DMS79 treated with DMSO at 0.1 percent for 48 hours (cell line): ENCODE data around the gene BMPR1A.
"Not testable (repeated sequence)": the region's sequence is repeated elsewhere in the genome, so short reads cannot be mapped to it uniquely, and the experiment has no call there.

Source experiments
- DNase-seq: peaks from one replicate; lab custom pipeline; 2025; lab: John Stamatoyannopoulos, UW

The BMPR1A gene

DNA sequence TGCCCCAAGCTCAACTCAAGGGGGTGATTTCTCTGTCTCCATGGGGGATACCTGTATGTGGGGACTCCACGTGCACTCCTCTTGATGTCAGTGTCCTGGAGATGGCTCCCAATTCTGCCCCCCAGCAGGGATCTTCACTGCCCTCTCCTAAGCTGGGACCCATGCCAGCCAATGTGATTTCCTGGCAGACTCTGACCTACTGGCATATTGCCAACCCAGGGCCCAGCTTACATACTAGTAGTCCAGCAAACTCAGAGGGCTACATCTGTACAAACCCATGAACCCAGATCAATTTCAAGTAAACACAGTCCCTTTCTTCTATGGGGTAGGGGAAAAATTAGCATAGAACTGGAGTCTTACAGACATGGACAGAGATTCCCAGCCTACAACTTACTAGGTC lies 26.2 kb upstream of the BMPR1A start:
- no peak for DNase-seq

DNA sequence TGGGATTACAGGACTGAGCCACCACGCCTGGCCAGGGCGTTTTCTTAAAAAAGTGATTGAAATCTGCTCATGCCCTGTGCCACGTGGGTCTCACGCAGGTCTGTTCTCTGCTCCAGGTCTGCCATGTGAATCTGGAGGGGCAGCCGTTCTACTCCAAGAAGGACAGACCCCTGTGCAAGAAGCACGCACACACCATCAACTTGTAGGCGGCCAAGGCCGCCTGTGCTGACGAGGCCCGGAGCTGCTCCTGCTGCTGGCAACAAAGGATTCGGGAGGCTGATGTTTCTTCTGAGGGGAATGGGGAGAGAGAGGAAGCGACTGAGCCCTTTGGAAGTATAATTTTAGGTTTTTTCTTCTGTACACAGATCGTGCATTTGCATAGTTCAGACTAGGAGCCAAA lies 23.6 kb upstream of the BMPR1A start:
- DNase-seq = no peak

DNA sequence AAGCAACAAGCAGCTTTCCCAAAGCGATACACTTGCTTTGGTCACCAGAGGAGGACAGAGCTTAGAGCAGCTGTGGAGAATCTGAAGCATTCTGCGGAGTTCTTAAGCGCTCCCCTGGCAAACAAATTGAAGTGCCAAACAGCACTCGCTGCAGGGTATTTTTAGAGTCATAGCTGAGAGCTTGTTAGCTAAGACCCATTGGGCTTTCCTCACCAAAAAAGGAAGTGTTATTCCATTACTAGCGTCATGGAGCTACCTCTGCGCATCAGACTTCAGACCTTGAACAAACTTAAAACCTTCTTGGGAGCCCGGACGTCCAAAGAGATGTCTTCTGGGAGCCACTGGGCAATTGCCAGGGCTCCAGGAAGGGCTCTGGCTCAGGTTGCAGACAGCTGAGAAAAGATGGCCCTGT lies 23.2 kb upstream of the BMPR1A start:
- no peak for DNase-seq

DNA sequence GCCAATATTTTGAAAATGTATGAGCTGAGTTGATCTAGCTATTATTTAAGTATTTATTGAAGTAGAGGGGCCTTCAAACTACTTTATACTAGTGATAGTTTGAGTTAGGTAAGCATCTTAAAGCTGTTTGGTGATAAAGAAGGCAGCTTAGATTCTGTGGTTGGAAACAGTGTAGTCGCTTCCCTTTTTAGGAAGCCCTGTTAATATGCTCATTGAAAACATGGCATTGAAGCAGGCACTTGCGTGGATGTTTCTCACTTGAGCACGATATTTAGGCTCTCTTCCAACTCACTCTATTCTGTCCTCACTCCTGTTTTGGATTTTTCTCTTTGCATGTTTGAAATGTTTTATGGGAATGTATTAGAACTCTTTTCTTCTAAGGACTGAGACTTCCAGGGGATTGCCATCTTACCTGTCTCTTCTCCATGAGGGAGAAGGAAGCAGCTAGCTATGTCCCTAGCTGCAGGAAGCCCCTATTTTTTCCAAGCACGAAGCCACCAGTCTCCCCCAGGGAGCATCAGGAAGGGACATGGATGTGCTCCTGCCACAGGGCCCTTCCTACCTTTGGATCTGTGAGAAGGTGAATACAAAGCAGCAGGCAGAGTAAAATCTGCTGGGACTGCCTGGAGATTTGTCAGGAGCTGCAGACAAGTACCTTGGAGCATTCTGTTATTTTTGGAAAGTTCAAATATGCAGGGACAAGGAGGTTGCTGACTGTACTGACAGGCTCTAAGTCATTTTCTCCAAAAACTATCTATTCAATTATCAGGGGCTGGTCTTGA lies 22.0 kb upstream of the BMPR1A start:
- no peak for DNase-seq

DNA sequence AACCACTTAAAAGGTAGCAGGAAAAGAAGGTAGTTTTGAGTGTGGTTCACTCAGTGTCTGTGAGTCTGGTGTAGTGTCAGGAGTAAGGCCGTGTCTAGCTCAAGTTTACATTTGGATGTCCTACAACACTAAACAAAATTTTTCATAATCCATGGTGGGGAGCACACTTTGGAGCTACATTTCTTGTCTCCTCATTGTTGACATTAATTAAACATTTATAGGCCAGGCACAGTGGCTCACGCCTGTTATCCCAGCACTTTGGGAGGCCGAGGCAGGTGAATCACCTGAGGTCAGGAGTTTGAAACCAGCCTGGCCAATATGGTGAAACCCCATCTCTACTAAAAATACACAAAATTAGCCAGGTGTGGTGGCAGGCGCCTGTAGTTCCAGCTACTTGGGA lies 21.1 kb upstream of the BMPR1A start:
- DNase-seq = not testable (repeated sequence)

DNA sequence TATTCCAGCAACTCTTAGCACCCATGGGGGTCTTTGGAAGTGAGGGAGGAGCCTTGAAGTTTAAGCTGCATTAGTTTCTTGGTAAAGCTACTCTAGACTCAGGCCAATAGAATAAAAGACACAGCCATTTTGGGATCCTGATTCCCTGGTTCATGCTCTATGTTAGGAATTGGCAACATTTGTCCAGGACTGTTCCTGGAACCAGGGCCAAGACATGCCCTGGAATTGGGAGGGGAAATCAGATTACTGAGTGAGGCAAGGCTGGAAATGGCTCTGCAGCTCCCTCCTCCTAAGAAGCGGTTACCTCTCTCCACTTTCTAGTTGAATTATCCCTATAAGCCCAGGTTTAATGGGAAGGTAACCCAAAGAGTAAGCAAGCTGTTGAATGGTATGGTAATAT lies 14.2 kb upstream of the BMPR1A start:
- DNase-seq = no peak

DNA sequence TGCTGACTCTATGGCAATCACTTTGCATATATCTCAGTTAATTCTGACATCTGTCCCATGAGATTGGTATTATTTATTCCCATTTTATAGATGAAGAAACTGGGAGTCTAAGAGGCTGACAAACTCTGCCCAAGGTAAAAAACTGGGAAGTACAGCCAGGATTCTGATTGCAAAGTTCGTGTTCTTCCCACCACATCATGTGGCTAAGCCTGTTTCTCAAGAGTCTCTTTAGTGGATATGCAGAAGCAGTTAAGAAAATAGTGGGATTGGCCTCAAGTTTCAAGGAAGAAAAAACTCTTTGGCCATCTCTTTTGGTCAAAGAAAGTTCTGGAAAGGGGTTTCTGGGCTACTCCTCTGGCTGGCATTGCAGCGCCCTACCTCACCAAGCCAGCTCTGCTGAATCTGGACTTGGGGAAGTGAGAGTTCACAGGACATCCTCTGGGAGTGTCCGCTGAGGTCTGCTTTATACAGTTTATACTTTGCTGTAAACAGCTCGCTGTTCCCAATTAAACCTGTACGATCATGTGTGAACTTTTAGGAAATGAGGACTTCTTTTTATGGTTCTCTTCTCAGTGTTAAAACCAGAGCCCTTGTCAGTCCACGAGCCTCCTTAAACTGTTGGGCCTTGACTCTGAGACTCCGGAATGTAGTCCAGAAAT lies 12.2 kb upstream of the BMPR1A start:
- DNase-seq = no peak

DNA sequence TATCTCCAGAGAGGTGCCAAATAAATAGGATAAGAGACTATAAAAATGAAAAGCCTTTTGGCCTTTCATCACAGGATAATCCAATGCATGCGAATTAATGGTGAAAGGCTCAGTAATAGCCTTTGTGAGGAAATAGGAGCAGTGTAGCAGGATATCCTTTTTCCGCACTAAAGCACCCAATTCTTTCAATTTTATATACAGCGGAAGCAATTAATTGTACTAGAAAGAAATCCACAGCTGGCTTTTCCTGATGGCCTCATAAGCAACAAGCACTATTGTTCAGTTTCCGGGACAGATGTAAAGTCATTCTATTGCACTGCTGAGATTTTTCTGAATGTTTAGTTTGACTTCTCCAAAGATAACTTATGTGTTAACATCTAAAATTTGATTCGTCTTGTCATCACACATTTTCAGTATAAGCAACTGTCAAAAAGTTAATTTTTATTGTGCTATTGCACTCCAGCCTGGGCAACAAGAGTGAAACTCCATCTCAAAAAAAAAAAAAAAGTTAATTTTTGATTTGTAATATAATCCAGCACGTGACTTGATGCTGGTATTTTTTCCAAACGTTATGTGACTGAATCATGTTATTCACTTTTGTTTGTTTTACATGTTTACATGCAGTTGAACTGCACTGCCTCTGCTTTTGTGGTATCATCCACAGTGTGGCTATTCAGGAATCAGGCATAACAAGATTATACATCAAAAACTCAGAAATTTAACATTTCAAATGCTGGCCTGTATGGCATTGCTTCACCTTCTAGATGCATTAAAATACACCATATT lies 8.4 kb upstream of the BMPR1A start:
- DNase-seq = no peak

DNA sequence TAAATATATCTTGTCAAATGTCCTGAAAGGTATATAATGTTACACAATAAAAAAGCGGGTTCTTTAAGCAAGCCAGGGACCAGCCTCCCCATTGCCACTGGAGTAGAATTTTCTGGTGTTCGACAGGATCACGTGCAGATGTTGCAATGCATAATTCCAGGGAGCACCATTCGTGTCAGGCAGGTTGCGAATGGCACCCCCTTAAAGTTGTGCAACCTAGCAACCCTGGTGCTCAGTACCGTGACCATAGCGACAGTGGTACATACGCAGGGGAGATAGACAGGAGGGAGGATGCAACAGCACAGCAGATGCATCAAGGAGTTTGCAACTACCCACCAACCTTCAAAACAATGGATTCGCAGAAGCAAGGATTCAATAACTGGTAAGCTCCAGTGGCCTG lies 6.6 kb upstream of the BMPR1A start:
- DNase-seq = no peak

DNA sequence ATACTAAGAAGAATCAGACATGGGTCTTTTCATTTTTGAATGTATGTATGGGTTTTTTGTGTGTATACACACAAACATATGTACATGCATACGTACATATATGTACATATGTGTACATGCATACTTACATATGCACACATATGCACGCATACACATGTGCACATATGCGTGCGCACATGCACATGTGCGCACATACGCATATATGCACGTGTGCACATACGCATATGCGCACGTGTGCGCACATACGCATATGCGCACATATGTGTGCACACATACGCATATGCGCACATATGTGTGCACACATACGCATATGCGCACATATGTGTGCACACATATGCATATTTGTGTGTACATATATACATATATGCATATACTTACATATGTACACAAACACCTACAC lies 4.9 kb upstream of the BMPR1A start:
- no peak for DNase-seq

DNA sequence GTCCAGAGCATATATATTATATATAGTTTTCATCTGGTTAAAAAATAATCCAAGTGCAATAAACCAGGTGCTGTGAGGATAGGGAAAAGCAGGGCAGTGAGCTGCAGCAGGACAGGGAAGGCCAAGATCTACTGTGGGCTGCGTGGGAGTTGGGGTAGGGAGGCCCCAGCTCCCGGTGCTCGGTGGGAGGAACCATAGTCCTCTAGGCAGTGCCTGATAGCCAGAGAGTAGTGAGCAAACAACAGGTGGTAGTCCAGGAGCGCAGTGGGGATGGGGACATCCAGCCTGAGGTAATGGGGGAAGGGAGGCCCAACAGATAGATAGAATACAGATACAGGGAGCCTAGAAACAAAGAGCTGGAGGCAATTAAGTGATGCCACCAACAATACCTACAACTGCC lies 4.1 kb upstream of the BMPR1A start:
- no peak for DNase-seq

DNA sequence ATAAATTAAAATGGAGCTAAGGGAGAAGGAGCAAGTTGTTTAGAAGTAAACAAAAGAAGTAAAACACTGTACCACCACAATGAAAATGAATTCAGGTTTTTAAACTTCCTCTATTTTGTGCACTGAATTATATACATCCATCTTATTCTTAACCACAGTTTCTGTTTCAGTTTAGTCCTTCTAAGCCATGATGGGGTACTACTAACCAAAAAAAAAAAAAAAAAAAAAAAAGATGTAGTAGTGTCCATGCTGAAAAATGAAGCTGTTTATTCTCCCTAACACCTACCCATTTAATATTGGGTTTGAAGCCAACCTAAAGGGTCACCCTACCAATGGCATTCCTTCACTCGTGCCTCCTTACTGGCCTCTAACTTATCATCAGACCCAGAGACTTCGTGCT lies 3.4 kb upstream of the BMPR1A start:
- DNase-seq = no peak

DNA sequence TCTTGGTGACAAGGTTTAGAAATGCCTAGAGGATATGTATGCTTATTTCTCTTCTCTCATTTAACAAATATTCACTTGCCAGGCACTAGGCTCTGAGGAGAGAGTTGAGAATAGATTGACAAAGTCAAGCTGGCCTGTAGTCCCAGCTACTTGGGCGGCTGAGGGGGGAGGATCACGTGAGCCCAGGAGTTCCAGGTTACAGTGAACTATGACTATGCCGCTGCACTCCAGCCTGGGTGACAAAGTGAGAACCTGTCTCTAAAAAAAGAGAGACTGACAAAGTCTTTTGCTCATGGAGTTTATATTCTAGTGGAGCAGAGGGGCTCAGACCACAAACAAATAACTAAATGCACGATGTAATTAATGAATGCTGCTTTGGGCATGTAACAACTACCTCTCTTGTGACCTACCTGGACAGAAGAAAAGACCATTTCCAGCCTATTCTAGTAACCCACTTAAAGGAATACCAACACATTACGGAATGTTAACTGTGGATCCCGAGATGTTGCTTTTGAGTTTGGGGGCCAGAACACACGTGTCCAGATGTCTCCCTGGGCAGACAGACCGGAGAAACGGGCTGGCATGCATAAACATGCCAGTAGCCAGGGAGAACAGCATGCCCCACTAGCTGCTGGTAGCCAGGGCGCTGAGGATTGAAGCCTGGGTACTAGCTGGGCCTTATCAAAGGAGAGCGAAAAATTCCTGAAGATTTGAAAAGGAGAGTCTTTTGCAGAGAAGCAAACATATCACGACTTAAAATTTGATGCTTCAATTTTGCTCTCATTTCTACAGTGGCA lies 2.6 kb upstream of the BMPR1A start:
- no peak for DNase-seq

DNA sequence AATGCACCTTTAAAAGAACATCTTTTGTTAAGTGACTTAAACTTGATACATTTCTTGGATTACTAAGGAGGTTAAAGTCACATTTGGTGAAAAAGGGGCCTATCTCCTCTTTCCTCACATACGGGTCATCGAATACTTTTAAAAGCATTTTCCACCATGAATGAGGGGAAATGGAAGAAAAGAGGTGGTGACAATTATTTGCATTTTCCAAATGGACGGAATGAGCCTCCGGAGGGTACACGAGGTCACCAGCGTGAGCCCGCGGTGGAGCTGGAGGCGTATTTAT lies 1.0 kb upstream of the BMPR1A start:
- DNase-seq = no peak

DNA sequence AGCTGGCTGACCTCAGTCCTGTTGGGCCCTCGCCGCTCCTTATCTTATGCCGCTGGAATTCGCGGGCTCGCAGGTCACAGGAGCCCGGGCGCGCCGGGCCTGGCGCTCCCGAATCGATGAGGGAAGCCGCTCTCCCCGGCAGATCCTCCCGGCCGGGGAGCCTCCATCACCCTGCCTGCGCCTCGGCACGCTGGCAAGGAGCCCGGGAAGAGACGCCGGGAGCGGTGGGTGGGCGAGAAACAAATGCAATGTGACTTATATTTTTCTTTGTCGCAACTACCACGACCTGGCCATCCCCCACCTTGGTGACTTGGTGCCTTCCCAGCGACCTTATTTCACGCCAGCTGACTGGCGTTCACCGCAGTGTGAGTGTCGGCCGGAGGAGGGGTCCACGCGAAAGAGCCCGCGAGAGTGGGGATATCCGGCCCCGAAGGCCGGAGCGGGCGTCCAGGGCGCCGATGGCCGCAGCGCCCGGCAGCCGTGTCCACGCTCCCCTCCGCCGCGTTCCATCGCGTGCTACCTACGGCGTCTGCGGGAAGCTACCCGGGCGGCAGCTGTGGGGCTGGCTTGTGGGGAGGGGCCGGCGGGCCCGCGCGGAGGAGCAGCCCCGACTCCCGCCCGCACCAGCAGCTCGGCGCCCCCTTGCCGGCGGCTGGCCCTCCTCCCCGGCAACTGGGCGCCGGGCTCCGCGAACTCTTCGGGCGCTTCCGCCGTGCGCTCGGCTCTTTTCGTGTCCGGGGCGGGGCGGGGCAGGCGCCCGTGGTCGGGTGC lies 494 bp upstream of the BMPR1A start:
- DNase-seq = peak; percentile 56

DNA sequence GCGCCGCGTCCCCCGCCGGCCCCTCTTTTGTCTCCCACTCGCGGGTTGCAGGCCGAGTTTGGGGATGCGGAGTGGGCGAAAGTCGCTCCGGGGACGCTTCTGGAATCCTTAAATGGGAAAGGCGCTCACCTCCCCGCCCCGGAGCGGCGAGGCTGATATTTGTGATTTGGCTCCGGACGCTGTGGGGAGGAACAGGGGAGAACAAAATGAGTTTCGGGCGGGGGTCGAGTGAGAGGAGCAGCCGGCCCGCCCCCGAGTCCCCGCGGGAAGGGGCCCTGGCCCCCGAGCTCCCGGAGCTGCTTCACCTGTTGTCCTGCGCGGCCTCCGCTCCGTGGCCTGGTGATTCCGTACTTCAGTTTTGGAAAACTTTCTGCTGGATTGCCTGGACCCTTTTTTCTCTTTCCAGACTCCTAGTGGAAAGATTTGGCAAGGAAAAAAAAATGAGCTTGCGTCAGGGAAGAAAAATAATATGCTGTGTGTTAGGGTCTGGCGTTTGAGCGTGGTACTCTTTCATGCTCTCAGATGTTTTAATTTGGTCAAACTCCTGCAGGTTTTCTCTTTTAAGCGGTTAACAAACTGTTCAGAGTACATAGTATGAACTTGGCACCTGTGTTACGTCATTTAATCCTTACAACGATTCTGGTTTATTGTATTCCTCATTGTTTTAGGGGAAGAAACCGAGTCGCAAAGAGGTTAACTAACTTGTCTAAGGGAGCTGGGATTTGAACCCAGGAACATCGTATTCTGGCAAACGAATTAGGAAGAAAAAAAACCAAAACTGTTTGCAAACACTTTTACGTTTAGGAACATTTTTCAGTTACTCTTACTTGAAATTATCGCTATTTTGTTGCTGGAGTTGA lies 924 bp downstream of the BMPR1A start:
- DNase-seq = peak; percentile 12

DNA sequence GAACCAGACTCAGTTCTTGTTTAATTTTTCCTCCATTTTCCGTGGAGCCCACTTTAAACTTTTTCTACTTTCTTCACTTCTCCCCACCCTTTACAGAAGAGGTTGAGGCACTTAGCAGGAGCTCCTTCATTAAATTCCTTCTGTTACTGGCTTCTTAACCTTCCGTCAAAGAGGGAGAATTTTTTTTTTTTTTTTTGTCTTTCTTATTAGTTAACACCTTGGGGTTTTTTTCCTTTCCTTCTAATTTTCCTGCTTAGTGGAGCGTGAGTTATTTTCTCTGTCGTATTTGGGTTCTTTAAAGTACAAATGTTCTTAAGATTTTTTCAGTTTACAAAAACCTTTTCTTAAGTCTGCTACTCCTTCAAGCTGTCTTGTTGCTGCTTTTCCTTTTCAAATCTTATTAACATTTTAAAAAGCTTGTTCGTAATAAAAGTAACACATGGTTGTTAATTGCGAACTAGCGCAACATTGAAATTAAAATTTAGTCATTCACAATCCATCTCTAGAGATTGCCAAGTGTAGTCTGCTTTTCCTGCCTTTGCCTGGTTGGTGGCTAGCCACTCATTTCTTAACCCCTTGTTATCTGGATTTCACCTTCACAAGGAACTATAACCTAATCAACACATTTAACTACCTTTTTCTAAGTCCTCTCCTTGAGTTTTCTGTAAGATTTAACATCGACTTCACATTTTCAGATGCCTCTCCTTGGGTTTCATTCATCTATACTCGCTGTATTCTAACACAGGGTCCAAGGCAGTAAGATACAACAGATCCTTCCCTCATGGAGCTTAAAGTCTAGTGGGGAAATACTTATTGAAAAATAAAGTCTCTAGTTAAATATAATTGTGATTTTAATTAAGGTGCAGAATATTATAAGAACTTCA lies 2.0 kb downstream of the BMPR1A start:
- no peak for DNase-seq

DNA sequence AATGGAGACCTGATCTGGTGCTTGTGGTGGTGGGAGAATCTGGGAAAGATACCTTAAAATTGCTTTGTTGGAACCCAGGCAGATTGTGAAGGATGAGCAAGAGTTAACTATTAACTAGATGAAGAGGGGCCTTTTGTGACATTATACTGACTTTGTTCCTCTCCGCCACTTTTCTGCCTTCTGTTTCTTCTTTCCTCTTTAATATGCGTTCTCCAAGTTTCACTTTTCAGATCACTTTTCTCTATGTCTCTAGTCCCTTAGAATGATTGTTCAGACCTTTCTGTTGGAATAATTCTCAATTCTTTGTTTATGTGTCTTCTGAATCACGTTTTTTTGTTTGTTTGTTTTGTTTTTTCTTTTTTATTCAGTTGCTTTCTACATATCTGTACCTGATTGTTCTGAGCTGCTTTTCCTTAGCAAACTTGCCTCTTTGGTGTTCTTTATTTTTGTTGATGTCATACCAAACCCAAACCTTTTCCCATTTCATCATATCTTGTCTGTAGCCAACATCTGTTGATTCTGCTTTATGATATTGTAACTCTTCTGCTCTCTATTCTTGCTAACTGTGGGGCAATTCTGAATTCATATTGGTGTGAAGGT lies 2.8 kb downstream of the BMPR1A start:
- DNase-seq = no peak

DNA sequence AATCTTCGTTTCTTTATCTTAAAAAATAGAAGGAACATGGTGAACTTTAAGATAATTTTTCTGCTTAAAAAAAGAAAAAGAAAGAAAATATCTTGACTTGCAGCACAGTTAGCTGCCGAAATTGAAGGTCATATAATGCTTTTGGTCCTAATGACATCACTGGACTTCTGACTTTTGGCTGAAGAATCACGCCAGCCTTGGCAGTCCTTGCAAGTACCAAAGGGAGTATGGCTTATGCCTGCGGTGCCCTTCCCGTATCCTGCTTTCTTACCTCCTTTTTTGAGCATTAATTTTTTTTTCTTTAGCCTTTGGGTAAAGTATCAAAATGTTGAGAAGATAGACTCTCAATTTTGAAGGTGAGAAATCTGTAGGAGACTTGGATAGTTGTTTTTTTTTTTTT lies 7.0 kb downstream of the BMPR1A start:
- DNase-seq = no peak
